ENCODE results near the gene EEPD1.

DNA sequence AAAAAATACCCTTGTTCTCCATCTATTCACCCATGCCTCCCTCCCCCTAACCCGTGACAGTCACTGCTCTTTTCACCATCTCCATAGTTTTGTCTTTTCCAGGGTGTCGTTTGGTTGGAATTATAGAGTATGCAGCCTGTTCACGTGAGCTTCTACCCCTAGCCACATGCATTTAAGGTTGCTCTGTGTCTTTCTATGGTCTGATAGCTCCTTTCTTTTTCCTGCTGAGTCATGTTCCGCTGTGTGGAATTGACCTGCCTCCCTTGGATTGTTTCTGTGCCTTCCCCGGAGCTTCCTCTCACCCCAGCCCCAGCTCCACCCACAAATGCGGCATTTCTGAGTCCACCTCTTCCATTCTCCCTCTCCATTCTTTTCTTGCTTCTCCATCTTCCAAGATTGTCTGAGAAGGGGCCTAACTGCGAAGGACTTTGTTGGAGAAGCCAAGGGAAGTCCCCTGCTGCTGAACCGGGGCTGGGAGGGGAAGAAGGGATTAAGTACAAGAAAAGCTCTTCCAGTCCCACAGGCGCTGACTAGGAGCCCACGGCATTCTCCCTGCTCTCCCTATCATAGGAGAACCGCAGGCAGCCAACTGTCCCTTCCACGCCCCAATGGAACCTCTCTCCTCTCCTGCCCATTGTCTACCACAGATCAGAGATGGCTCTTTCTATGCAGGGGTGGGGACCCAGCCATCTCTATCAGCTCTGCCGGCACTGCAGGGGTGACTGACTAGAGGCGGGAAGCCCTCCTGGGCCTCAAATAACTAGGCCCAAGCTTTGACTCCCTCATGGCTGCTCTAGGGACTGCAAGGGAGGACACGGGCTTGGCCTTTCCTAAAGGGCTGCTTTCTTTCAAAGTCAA is 149.1 kb downstream of the EEPD1 start:
- no peak for TF ChIP-seq FOXM1 (IDR thresholded peaks at IDR 0.05; ENCODE audit: low read depth)
- TF ChIP-seq CTCF (IDR thresholded peaks at IDR 0.05) = no peak

Measured in SK-N-SH (cell line).